Measurements from ENCODE around the gene ATXN2. TPM values are rescaled to one million over a fixed set of nuclear protein-coding genes. Genes with fewer than 3 reads are reported as not detected.

The ATXN2 gene
- total RNA-seq, 2 experiments from 2014 or later = 32.2 to 35.6 TPM

DNA sequence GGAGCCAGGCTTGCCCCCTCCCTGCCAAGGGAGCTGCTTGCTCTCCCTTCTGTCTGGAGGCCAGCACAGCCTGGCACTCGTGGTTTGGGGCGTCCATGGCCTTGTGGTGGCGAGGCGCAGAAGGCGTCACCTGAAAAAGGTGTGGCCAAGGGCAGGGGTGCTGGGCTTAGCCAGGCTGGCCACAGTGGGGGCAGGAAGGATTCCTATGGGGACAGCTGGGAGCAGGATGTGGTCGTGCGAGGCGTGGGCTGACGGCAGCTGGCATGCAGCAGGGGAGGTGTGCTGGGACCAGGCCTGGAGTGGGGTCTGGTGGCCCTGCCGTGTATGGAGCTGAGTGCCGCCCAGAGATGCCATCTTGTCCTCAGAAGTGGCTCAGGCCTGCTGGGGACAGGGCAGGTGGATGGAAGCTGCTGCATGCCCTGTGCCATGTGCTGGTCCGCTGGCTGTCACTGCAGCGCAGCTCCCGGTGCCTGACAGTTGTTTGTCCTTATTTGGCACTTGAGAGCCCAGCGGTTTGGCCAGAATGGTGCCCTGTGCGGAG is 163.4 kb downstream of the ATXN2 start:
- Mint-ChIP-seq H3K4me1 (ENCODE audit: low read depth) (peaks cover 90% of the 10 kb centered on the region), H3K36me3 (ENCODE audit: low read depth) (peaks cover 66% of the 10 kb centered on the region), H3K4me3 (peak overlapping the region; percentile 62), H3K9me3 (no peaks in the 10 kb centered on the region), H3K27ac (peak overlapping the region; percentile 95), H3K27me3 (no peaks in the 10 kb centered on the region)
- intact Hi-C loops (cut with micrococcal nuclease) = no loop called here
- DNase-seq (peak; percentile 51), ATAC-seq (no peak)
- TF ChIP-seq, protein P1, sequence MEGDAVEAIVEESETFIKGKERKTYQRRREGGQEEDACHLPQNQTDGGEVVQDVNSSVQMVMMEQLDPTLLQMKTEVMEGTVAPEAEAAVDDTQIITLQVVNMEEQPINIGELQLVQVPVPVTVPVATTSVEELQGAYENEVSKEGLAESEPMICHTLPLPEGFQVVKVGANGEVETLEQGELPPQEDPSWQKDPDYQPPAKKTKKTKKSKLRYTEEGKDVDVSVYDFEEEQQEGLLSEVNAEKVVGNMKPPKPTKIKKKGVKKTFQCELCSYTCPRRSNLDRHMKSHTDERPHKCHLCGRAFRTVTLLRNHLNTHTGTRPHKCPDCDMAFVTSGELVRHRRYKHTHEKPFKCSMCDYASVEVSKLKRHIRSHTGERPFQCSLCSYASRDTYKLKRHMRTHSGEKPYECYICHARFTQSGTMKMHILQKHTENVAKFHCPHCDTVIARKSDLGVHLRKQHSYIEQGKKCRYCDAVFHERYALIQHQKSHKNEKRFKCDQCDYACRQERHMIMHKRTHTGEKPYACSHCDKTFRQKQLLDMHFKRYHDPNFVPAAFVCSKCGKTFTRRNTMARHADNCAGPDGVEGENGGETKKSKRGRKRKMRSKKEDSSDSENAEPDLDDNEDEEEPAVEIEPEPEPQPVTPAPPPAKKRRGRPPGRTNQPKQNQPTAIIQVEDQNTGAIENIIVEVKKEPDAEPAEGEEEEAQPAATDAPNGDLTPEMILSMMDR (IDR thresholded peaks at IDR 0.05) = no peak
- ChIA-PET POLR2A (interaction anchor here (1.4 to 7.8 kb wide), 6 partner anchors 9 to 31 kb away, joined by 4 to 89 read pairs (median 12); partner anchors contain the start of gene SH2B3), CTCF (interaction anchor here (3.0 to 40.2 kb wide), 3 partner anchors 9 to 31 kb away, joined by 28 to 1222 read pairs (median 34); partner anchors contain the start of gene SH2B3)

DNA sequence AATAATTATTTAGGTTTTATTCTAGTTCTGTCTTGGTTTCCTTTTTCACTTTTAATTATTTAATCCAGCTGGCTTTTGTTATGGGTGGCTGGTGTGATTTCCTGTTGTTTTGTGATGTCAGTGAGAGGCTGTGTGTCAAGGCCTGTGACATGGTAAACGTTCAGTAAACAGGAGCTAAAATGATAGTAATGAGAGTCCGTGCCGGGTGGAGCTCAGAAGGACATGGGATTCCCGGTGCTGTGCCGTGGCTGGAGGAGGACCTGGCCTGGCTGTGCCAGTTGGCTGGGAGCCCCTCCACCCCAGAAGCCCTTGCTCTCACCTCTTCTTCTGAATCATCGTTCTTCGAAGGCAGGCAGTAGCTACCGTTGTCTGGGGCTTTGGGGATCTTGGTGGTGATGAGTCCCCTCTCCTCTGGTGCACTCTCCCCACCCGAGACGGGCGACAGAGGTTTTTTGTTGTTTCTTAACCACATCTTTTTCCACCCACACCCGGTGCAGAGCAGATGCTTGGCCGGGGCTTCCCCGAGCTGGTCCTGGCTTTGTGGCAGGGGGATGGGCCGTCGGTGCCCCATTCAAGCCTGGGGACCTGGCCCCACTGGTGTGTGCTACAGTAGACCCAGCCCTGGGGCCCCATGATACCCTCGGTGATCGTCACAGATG is 164.3 kb downstream of the ATXN2 start:
- Mint-ChIP-seq H3K27me3 (no peaks in the 10 kb centered on the region), H3K4me3 (peak overlapping the region; percentile 62), H3K36me3 (ENCODE audit: low read depth) (peaks cover 59% of the 10 kb centered on the region), H3K4me1 (ENCODE audit: low read depth) (peaks cover 86% of the 10 kb centered on the region), H3K27ac (peak overlapping the region; percentile 95), H3K9me3 (no peaks in the 10 kb centered on the region)
- intact Hi-C loops (cut with micrococcal nuclease) = no loop called here
- DNase-seq = peak; percentile 94
- ChIA-PET POLR2A (interaction anchor here (0.9 to 7.8 kb wide), 9 partner anchors 9 to 38 kb away, joined by 4 to 89 read pairs (median 5); partner anchors contain the start of gene SH2B3), CTCF (interaction anchor here (0.7 to 40.2 kb wide), 4 partner anchors 9 to 110 kb away, joined by 3 to 1222 read pairs (median 31); partner anchors contain the start of gene SH2B3)
- TF ChIP-seq, protein P1 (IDR thresholded peaks at IDR 0.05) = no peak
- peak; percentile 73 for ATAC-seq

DNA sequence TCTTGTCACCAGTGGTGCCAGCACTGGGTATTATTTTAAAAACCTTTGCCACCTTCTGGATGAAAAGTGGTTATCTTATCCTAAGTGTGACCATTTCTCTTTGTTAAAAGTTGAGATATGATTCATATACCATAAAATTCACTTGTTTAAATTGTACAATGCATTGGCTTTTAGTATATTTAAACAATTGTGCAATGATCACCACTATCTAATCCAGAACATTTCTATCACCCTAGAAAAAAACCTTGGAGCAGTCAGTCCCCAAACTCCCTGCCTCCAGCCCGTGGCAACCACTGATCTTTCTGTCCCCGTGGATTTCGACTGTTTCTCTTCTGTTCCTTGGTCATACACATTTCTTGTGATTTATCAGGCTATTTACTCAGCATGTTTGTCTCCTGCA is 165.1 kb downstream of the ATXN2 start:
- TF ChIP-seq, protein P1 (IDR thresholded peaks at IDR 0.05) = no peak
- intact Hi-C loops (cut with micrococcal nuclease) = no loop called here
- H3K27ac Mint-ChIP-seq = peak overlapping the region; percentile 95
- H3K27me3 Mint-ChIP-seq = no peaks in the 10 kb centered on the region
- peaks cover 59% of the 10 kb centered on the region for H3K36me3 Mint-ChIP-seq (ENCODE audit: low read depth)
- H3K4me3 Mint-ChIP-seq = peak overlapping the region; percentile 62
- POLR2A ChIA-PET = interaction anchor here (0.7 to 7.8 kb wide), 8 partner anchors 8 to 160 kb away, joined by 3 to 89 read pairs (median 6); partner anchors contain the start of gene SH2B3
- DNase-seq = no peak
- H3K4me1 Mint-ChIP-seq (ENCODE audit: low read depth) = peaks cover 89% of the 10 kb centered on the region
- no peak for ATAC-seq
- CTCF ChIA-PET = interaction anchor here (3.0 to 40.2 kb wide), 3 partner anchors 10 to 29 kb away, joined by 28 to 1222 read pairs (median 34); partner anchors contain the start of gene SH2B3
- no peaks in the 10 kb centered on the region for H3K9me3 Mint-ChIP-seq

DNA sequence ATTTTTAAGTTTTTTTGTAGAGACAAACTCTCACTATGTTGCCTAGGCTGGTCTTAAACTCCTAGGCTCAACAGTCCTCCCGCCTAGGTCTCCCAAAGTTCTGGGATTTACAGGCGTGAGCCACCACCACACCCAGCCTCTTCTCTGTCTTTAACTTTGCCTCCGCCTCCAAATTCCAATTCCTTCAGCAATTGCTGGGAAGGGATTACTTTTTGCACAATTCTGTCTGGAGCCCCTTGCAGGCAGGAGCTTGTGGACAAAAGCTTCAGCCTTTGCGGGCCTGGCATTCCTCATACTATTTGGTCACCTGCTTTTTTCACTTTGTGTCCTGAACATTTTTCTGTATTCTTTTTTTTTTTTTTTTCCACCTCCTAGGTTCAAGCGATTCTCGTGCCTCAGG is 167.3 kb downstream of the ATXN2 start:
- no peak for ATAC-seq

More for the DNA sequence above, 167.3 kb downstream of the ATXN2 start:
- peak overlapping the region; percentile 90 for H3K27ac Mint-ChIP-seq
- TF ChIP-seq, protein P1 (IDR thresholded peaks at IDR 0.05) = no peak
- H3K36me3 Mint-ChIP-seq (ENCODE audit: low read depth) = peaks cover 52% of the 10 kb centered on the region
- intact Hi-C loops (cut with micrococcal nuclease) = loop anchor here (2.0 kb wide), 2 partner anchors 13 to 27 kb away; partner anchors contain the start of gene SH2B3
- peak overlapping the region; percentile 54 for H3K4me3 Mint-ChIP-seq
- DNase-seq = no peak
- no peaks in the 10 kb centered on the region for H3K9me3 Mint-ChIP-seq
- peaks cover 85% of the 10 kb centered on the region for H3K4me1 Mint-ChIP-seq (ENCODE audit: low read depth)
- POLR2A ChIA-PET = interaction anchor here (0.6 to 14.9 kb wide), 4 partner anchors 12 to 250 kb away, joined by 3 to 225 read pairs (median 22); partner anchors contain the start of gene SH2B3
- no peaks in the 10 kb centered on the region for H3K27me3 Mint-ChIP-seq
- CTCF ChIA-PET = interaction anchor here (1.4 to 40.2 kb wide), 4 partner anchors 10 to 27 kb away, joined by 4 to 1222 read pairs (median 32); partner anchors contain the start of gene SH2B3

Measured in activated CD8-positive, alpha-beta T cell treated with anti-CD3 and anti-CD28 coated beads for 36 hours (primary cell).